SIG-M5 treated with dmso at 0.1 percent for 504 hours (cell line): ENCODE data around the gene IL2RA.
"Not testable (repeated sequence)": the region's sequence is repeated elsewhere in the genome, so short reads cannot be mapped to it uniquely, and the experiment has no call there.

Experiments used
- DNase-seq: peaks from one replicate; lab custom pipeline; 2025; ENCODE audit not compliant: unreplicated experiment; lab: John Stamatoyannopoulos, UW

The IL2RA gene

DNA sequence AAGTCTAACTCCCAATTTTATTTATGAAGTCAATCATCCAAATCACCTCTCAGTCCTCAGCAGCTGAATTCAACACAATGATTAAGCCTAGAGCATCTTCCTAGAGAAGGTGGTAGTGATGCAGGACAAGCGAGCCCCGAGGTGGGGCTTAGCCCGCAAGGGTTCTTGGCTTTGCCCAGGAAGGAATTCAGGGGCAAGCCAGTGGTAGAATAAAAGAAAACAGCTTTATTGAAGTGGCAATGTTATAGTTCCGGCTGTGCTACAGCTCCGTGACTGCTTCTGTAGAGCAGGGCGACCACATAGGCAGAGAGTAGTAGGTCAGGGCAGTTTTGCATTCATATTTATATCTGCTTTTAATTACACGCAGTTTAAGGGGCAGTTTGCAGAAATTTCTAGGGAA is 18.1 kb downstream of the IL2RA start:
- no peak for DNase-seq

DNA sequence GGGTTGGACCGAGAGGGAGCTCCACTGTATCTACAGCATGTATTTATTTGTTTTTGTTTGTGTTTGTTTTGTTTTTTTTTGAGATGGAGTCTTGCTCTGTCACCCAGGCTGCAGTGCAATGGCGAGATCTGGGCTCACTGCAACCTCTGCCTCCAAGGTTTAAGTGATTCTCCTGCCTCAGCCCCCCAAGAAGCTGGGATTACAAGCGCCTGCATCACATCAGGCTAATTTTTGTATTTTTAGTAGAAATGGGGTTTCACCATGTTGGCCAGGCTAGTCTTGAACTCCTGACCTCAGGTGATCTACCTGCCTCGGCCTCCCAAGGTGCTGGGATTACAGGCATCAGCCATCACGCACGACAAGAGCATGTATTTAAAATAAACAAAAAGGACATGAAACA is 18.8 kb downstream of the IL2RA start:
- DNase-seq: not testable (repeated sequence)

DNA sequence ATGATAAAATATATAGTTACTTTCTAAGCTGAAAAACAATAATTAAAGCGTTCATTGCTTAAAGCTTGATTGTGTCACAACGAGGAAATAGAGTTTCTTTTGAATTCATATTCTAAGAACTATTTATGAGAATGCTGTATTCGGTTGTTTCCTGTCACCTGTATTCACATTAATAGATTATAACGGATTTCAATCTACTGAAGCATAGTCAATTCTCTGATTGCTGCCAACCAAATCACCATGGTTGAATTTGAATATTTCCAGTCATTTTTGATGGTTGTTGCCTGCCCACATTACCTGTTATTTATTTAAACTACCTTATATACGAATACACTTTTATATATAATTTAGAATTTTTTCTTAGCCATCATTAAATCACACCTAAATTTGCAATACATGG is 22.0 kb downstream of the IL2RA start:
- DNase-seq: no peak

DNA sequence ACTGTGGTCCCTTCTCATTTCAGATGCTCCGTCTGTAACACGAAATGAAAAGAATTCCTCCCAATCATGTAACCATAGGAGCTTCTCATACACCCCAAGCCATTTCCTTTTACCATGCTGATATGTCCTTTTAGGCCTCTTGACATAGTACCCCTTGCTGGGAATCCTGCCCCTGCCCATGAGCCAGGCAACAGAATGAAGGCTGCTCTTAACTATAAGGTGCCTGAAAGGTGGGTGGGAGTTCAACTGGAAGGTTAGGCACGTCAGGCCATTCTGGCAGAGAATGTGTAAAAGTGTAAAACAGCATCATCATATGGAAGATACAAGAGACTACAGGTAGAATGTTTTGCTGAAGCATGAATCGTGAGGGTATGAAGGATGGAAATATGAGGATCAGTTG is 22.5 kb downstream of the IL2RA start:
- no peak for DNase-seq

DNA sequence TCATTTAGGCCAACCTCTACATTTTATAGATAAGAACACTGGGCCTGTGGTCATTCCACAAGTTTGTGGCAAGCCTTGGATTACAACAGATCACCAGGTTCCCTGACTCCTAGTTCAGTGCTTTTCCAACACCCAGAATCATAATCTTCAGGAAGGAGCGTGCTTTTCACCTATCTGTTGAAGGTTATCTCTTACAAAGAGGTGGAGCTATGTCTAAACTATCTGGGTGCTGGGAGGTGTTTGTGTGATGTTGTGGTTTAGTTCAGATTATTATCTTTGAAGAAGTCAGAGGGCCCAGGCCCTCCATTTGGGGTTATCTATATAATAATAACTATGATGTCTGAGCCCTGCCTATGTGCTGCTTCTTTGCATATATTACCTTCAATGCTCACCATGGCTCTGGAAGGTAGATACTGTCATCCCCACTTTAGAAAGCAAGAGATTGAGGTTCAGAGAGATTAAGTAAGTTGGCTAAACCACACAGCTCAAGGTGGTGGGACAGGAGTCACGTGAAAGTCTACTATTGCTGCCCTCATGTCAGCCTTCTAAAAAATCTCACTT is 24.0 kb downstream of the IL2RA start:
- no peak for DNase-seq

DNA sequence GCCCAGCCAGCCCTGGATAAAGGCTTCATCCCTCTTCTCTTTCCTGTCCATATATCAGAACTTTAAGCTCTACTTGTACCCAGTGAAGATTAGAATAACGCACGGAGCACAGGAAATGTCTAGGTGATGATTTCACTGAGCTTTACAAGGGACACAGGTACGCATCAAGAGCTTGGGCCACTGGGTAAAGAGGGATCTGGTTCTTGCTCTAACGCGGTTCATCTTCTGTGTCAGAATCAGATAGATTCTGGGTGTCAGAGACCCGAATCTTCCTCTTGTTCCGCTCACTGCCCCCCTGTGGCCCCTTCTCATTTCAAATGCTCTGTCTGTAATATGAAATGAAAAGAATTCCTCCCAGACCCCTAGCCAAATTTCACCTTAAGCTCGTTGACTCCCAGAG is 24.7 kb downstream of the IL2RA start:
- no peak for DNase-seq

DNA sequence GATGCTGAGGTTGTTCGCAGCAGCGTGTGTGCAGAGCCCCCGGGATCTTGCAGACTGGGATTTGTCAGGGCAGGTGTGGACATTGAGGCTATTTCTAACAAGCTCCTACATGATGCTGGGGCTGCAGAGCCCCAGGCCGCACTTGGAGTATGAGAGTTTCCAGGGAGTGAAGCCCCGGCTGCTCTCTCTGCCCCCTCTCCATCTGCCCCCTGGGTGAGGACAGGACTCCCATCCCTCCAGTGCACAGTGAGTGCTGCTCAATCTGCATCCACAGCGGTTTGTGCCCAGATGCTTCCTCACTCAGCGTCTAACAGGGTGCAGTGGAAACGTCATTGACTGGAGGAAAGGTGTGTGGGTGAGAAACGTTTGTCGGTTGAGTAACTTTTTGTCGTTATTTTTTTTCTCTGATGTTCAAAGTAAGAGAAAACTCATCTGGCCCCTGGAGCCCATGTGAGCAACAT is 25.3 kb downstream of the IL2RA start:
- no peak for DNase-seq

DNA sequence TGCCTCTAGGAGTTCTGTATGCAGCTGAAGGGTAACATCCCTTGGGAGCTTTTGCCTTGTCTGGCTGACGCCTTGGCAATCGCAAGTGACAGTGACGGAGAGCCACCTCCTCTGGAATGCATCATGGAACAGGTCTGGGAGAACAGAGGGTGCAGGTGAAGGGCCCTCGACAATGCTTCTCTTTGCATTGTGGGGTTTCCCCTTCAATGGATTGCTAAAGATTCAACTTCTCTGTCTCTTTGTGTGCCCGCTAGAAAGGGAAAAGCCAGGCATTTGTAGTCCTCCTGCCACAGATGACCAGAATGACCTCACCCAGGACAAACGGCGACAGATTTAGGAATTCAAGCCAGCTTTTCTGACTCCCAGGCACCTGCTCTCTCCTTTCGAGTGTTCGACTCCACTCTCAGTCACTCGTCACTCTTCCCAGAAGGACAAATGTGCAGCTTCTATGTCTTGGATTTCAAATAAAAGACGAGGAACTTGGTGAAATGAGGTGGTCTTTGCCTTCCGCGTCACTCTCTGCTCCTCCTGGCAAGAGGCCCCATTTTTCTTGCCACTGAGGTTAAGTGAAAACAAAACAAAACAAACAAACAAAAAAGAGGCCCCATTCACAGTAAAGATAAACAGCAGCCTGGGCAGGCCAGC is 26.1 kb downstream of the IL2RA start:
- no peak for DNase-seq

DNA sequence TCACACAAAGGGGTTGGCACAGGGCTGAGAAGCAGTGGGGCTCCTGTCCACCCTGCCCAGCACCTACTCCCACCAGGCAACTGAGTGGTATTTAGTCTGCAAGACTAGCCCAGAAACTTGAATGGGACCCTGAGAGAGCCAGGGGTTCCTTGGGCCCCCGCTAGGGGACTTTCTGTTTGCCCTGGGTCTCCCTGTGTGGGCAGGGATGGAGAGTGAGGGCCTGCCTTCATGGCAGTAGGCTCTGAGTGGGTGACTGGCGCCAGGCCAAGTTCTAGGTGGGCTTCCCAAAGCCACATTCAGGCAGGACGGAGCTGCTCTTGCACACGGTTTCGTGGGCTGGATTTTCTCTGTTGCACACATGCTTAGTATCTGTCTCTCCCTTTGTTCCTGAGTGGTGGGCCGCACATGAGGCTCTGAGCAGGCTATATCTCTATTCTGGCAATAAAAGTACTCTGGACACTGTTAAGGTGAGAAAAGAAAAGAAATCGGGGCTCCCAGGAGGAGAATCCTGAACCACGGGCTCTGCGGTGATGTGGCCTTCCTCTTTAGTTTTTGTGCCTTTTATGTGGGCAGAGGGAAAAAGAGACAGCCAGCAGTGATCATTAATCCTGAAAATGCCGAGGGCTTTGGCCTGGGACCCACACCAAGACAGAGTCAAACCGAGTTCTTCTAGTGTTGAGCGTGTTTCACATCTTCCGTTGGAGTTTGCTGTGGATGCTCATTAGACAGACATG is 26.9 kb downstream of the IL2RA start:
- DNase-seq: no peak

DNA sequence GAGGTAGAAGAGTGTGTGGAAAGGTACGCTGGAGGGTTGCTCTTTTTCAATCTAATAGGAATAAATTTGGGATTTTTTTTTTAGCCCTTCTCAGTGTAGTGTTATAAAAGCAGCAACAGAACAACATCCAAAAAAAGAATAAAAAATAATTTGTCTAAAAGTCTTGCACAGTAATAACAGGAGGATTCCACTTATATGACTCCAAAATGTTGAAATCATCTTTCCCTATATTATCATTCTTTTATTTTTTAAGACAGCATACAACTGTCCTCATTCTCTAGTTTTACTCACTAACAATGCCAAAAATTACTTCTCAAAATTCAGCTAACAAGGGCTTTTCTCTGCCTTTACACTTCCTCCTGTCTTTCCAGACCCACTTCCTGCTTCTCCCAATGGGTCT is 27.8 kb downstream of the IL2RA start:
- DNase-seq: no peak

DNA sequence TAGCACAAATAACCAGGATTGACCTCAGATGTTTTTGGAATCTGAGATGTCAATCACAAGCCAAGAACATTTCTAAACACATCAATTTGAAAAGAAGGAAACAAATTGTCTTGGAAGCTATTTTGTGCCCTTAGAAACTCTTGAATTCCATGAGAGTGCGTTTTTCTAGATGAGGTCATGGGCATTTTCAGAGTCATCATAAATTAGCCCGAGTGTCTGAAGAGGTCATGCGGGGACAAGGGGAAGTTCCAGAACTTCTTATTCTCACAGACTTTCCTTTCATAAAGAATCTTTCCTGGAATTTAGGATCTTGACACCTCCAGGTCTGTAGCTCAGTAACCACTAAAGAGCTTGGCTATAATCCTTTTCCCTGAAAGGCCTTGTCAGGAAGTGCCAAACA is 28.2 kb downstream of the IL2RA start:
- DNase-seq: no peak

DNA sequence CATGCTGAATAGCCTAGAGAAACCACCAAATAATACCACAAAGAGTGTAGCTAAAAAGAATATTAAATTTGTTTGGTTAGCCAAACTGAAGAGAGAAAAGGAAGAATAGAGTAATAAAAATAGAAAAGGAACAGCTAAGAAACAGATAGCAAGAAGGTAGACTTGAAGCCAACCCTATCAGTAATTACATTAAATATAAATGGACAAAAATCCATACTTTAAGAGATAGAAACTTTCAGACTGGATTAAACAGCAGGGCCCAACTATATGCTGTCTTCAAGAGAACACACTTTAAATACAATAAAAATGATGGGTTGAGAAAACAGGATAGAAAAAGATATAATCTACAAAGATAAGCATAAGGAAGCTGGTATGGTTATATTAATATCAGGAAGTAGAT is 31.2 kb downstream of the IL2RA start:
- DNase-seq: no peak

DNA sequence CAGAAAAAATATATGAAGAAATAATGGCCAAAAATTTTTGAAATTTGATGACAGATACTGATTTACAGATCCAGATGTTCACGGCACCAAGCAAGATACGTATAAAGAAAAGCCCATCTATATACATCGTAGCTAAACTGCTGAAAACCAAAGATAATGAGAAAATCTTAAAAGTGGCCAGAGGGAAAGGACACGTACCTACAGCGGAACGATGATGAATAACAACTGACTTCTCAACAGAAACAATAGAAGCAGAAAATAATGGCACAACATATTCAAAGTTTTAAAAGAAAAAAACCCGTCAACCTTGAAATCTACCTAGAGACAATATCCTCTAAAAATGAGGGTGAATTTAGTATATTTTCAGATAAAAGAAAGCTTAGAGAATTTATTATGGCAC is 31.9 kb downstream of the IL2RA start:
- DNase-seq: no peak

DNA sequence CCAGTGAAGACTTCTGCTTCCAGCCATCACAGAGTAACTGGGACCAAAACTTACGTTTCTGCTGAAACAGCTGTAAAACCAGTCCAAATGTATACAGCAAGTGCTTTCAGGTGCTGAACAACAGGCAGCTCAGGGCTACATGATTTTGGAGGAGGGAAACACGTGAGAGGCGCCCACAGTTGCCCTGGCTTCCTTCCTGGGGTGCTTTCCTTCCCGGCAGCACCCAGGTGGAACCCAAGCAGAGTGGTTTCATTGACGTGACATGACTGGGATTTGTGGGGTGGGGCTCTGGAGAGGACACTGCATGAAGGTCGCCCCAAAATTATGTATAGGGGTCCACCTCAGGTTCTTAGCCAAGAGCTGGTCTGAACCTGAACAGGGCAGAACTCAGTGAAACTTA is 34.2 kb downstream of the IL2RA start:
- DNase-seq: no peak

DNA sequence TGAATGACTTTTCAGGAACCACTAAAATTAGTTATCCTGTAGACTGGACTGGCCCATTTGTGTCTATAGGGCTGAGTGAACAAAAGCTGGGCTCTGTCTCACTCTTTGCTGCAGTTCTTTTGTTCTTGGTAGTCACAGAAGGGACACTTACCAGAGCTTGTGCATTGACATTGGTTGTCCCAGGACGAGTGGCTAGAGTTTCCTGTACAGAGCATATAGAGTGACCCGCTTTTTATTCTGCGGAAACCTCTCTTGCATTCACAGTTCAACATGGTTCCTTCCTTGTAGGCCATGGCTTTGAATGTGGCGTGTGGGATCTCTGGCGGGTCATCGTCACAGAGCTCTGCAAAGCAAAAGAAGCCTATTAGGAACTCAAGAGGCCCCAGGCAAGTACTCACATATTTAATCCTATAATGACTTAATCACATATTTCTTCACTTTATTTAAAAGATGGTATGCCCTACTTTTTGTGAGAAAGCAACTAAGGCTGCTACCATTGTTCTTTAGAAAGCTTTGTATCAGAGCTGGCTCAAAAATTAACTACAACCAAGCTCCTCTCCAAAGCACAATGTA is 36.4 kb downstream of the IL2RA start:
- DNase-seq: no peak

DNA sequence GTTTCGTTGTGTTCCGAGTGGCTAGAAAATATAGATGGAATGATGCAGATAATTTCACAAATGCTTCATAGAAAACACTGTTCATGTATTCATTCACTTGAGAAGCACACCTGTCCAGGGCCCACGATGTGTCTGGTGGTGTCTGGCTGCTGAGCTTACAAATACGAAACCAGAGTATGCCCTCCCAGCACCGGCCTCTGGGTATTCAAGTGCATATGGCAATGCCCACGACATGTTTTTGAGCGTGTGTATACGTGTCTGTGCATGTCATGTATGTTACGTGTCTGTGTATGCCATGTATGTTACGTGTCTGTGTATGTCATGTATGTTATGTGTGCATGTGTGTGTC is 37.9 kb downstream of the IL2RA start:
- DNase-seq: no peak

DNA sequence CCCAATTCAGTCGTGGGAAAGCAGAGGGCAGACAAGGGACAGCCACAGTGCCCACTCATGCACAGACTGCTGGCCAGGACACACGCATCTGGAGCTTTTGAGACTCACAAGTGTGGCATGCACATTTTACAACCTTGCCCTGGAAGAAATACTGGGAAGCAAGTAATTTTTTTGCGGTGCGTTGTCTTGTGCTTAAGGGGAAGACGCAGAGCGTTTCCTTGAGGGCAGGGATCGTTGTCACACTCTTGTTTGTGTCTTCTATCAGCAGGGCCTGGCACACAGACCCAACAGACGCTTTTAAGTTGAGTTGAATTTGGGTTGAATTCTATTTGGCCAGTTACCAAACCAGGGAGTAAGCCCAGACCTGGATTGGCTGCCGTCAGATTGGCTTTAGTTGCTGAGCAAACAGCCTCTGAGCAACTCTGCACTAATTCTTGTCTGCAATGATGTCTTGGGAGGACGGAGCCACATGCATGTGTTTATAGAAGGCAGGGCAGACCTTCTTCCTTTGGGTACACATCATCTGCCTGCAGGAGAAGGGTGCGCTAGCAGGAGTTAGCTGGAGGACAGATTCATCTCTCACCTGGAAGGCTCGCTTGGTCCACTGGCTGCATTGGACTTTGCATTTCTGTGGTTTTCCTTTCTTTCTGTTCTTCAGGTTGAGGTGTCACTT is 38.4 kb downstream of the IL2RA start:
- no peak for DNase-seq

DNA sequence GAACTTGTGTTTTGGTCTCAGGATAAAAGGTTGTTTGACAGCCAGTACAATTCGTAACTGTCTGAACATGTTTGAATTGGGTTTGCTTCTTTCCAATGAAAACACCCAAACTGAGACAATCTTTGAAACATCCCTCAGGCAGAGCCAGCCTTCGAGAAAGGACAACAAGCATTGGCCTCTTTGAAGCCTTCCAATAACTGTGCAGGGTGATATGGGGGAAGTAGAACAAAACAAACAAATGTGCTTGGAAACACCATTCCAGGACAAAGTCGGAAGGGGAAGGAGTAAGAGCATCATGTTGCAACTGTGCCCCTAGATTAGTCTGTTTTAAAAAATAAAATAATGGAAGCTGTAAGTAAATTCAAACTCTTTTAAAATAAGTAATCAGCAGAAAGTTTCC is 39.5 kb downstream of the IL2RA start:
- DNase-seq: no peak

DNA sequence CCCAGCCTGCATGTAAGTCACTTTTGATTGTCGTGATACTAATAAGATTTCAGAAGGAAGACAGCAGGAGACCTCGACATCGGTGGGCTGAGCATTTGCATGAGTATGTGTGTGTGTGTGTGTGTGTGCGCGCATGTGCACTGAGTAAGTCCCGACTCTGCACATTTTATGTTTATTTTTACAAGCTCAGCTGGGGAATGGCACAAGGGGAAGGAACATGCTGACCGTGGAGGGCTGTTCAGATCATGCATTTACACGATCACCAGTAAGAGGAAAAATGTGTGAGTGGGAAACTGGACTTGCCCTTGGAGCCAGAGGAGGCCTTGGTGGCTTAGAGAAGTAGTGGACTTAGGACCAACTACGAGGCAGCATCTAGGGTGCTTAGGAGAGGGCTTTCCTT is 41.3 kb downstream of the IL2RA start:
- no peak for DNase-seq

DNA sequence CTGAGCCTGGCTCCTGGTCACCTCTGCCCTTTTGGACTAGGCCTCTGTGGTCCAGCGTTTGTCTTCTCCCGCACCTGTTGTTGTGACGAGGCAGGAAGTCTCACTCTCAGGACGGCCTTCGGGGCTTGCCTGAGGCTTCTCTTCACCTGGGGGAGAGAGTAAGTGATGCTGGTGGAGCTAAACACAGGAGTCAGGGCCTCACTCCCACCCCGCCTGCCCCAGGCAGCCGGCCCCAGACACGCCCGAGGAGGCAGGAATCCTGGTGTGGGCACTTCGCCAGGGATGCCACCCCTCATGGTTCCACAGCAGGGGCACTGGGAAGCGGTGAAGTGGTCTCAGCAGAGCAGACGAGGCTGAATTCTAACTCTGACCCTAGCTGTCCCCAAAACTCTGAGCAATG is 42.4 kb downstream of the IL2RA start:
- DNase-seq: no peak

DNA sequence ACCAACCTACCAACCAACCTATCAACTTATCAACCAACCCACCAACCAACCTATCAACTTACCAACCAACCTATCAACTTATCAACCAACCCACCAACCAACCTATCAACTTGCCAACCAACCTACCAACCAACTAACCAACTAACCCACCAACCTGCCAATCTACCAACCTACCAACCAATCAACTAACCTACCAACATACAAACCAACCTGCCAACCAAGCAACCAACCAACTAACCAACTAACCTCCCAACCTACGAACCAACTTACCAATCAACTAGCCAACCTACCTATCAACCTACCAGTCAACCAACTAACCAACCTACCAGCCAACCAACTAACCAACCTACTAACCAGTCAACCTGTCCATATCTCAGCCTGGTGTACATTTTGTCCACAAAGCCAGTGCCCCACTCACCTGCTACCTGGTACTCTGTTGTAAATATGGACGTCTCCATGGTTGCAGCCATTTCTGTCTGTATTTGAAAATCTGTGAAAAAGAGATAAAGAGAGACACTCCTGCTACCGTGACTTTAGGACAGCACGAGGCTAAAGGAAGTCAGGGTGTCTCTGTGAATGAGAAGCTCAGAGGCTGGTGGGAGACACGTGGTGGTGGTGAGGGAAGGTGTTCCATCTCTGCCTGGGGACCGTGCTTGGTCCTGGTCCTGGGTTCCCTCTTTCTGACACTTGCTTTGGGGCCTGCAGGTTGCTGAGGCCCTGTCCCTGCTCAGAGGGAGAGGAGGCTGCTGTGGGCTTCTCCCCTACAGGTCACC is 43.0 kb downstream of the IL2RA start:
- DNase-seq: no peak
